ENCODE measurements around the gene CAVIN1. TPM values are rescaled to one million over a fixed set of nuclear protein-coding genes. Genes with fewer than 3 reads are reported as not detected.
"Not testable (repeated sequence)": the region's sequence is repeated elsewhere in the genome, so short reads cannot be mapped to it uniquely, and the experiment has no call there.

The CAVIN1 gene
- total RNA-seq, 1 donor from 2014 or later, result 1.1 TPM

DNA sequence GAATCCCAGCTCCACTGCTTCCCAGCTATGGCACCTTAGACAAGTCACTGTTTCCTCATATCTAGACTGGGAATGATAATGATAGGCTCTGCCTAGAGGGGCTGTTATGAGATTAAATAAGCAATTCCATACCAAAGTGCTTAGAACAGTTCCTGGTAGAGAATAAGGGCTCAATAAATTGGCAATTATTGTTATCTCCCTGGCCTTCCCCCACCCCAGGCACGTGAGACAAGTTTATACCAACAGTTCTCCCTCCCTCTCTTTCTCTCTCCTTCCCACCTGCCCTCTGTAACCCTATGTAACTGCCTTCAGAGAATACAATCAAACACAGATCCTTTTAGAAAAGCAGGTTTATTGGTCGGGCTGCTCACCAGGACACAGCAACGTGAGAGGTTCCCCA lies 20.9 kb downstream of the CAVIN1 start:
- Mint-ChIP-seq H3K4me1 (ENCODE audit: low read depth) (peaks cover 8% of the 10 kb centered on the region), H3K27ac (peak overlapping the region; percentile 82), H3K9me3 (ENCODE audit: low read depth) (no peaks in the 10 kb centered on the region), H3K4me3 (ENCODE audit: low read depth) (no peak overlapping the region), H3K36me3 (ENCODE audit: insufficient read depth) (no peaks in the 10 kb centered on the region), H3K27me3 (peaks cover 19% of the 10 kb centered on the region)
- DNase-seq (ENCODE audit: low spot score, unreplicated experiment), result no peak
- TF ChIP-seq, protein P1, sequence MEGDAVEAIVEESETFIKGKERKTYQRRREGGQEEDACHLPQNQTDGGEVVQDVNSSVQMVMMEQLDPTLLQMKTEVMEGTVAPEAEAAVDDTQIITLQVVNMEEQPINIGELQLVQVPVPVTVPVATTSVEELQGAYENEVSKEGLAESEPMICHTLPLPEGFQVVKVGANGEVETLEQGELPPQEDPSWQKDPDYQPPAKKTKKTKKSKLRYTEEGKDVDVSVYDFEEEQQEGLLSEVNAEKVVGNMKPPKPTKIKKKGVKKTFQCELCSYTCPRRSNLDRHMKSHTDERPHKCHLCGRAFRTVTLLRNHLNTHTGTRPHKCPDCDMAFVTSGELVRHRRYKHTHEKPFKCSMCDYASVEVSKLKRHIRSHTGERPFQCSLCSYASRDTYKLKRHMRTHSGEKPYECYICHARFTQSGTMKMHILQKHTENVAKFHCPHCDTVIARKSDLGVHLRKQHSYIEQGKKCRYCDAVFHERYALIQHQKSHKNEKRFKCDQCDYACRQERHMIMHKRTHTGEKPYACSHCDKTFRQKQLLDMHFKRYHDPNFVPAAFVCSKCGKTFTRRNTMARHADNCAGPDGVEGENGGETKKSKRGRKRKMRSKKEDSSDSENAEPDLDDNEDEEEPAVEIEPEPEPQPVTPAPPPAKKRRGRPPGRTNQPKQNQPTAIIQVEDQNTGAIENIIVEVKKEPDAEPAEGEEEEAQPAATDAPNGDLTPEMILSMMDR (IDR thresholded peaks at IDR 0.05; ENCODE audit: unreplicated experiment), result no peak

DNA sequence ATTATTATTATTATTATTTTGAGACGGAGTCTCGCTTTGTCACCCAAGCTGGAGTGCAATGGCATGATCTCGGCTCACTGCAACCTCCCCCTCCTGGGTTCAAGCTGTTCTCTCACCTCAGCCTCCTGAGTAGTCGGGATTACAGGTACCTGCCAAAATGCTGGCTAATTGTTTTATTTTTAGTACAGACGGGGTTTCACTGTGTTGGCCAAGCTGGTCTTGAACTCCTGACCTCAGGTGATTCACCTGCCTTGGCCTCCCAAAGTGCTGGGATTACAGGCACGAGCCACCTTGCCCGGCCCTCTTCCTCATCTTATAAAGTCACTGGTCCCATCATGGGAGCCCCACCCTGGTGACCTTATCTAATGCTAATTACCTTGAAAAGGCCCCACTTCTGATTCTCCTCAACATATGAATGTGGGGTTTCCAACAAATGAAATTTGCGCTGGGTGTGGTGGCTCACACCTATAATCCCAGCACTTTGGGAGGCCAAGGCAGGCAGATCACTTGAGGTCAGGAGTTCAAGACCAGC lies 22.1 kb downstream of the CAVIN1 start:
- not testable (repeated sequence) for H3K27ac Mint-ChIP-seq; H3K4me3 Mint-ChIP-seq (ENCODE audit: low read depth); DNase-seq (ENCODE audit: low spot score, unreplicated experiment); H3K9me3 Mint-ChIP-seq (ENCODE audit: low read depth); H3K36me3 Mint-ChIP-seq (ENCODE audit: insufficient read depth); H3K4me1 Mint-ChIP-seq (ENCODE audit: low read depth)
- peaks cover 27% of the 10 kb centered on the region for H3K27me3 Mint-ChIP-seq

DNA sequence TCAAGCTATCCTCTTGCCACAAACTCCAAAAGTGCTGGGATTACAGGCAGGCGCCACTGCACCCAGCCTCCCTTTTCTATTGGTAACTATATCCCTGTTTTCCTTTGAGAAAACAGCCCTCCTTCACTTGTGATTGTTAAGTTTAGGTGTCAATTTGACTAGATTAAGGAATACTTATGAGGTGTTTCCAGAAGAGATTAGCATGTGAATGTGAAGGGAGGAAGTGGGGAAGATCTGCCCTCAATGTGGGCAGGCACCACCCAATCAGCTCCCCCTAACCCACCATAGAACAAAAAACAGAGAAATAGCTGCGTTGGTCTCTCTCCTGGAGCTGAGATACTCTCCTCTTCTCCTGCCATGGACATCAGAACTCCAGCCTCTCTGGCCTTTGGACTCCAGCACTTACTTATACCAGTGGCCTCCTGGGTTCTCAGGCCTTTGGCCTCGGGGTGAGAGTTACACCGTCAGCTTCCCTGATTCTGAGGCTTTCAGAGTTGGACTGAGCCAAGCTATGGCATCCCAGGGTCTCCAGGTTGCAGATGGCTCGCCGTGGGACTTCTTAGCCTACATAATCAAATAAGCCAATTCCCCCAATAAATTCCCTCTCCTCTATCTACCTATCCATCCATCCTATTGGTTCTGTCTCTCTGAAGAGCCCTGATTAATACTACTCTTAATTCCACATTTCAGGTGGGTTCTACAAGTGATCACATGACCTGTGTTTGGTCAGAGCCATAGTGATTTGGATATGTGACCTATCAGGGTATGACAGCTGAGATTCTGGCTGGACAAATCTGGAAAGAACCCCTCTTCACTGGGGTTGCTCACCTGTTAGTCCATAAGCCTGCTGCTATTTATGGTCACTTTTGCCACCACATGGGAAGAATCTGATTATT lies 22.9 kb downstream of the CAVIN1 start:
- Mint-ChIP-seq H3K4me3 (ENCODE audit: low read depth) (no peak overlapping the region), H3K9me3 (ENCODE audit: low read depth) (no peaks in the 10 kb centered on the region), H3K36me3 (ENCODE audit: insufficient read depth) (no peaks in the 10 kb centered on the region), H3K4me1 (ENCODE audit: low read depth) (peaks cover 8% of the 10 kb centered on the region), H3K27ac (peak overlapping the region; percentile 19), H3K27me3 (peaks cover 27% of the 10 kb centered on the region)
- no peak for DNase-seq (ENCODE audit: low spot score, unreplicated experiment)
- TF ChIP-seq, protein P1 (IDR thresholded peaks at IDR 0.05; ENCODE audit: unreplicated experiment), result no peak

DNA sequence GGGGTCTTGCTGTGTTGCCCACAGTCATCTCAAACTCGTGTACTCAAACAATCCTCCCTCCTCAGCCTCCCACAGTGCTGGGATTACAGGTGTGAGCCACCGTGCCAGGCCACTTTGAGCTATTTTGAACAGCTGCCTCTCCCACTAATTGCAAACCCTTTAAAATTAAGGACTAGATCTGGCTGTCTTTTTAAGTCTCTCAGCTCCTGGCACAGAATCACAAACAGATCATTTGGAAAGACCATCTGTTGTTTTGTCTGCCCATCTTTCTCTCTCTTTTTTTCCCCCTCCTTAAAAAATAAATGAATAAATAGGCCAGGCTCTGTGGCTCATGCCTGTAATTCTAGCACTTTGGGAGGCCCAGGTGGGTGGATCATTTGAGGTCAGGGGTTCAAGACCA lies 23.9 kb downstream of the CAVIN1 start:
- Mint-ChIP-seq H3K27ac (no peak overlapping the region), H3K4me1 (ENCODE audit: low read depth) (peaks cover 8% of the 10 kb centered on the region), H3K27me3 (peaks cover 27% of the 10 kb centered on the region), H3K36me3 (ENCODE audit: insufficient read depth) (no peaks in the 10 kb centered on the region), H3K4me3 (ENCODE audit: low read depth) (no peak overlapping the region), H3K9me3 (ENCODE audit: low read depth) (no peaks in the 10 kb centered on the region)
- DNase-seq (ENCODE audit: low spot score, unreplicated experiment), result no peak
- TF ChIP-seq, protein P1 (IDR thresholded peaks at IDR 0.05; ENCODE audit: unreplicated experiment), result no peak

DNA sequence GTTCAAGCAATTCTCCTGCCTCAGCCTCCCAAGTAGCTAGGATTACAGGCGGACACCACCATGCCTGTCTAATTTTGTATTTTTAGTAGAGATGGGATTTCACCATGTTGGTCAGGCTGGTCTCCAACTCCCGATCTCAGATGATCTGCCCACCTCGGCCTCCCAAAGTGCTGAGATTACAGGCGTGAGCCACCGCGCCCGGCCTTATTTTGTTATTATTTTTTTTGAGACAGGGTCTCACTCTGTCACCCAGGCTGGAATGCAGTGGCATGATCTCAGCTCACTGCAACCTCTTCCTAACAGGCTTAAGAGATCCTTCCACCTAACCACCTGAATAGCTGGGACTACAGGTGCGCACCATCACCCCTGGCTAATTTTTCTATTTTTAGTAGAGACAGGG lies 27.5 kb downstream of the CAVIN1 start:
- H3K4me1 Mint-ChIP-seq (ENCODE audit: low read depth); H3K4me3 Mint-ChIP-seq (ENCODE audit: low read depth); H3K9me3 Mint-ChIP-seq (ENCODE audit: low read depth); H3K27ac Mint-ChIP-seq; H3K36me3 Mint-ChIP-seq (ENCODE audit: insufficient read depth); DNase-seq (ENCODE audit: low spot score, unreplicated experiment): not testable (repeated sequence)
- peaks cover 26% of the 10 kb centered on the region for H3K27me3 Mint-ChIP-seq

DNA sequence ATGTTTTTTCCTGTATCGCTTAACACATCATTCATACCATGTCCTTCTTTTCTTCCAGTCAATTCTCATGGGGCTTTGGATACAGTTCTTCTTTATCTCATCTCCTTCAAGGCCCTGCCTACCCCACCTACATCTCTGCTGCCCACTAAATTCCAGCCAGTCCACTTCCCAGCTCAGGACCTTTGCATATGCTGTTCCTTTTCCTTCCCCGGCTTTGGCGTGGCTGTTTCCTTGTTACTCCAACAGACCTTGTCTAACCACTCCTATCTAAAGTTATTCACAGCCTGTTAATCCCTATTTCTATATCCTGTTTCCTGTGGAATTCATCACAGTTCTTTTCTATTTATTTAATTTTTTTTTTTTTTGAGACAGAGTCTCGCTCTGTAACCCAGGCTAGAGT lies 28.2 kb downstream of the CAVIN1 start:
- no peak for DNase-seq (ENCODE audit: low spot score, unreplicated experiment)
- H3K27me3 Mint-ChIP-seq, result peaks cover 26% of the 10 kb centered on the region
- no peak overlapping the region for H3K4me3 Mint-ChIP-seq (ENCODE audit: low read depth)
- H3K4me1 Mint-ChIP-seq (ENCODE audit: low read depth), result peaks cover 13% of the 10 kb centered on the region
- no peaks in the 10 kb centered on the region for H3K36me3 Mint-ChIP-seq (ENCODE audit: insufficient read depth)
- TF ChIP-seq, protein P1 (IDR thresholded peaks at IDR 0.05; ENCODE audit: unreplicated experiment), result no peak
- no peak overlapping the region for H3K27ac Mint-ChIP-seq
- no peaks in the 10 kb centered on the region for H3K9me3 Mint-ChIP-seq (ENCODE audit: low read depth)

Data from progenitor cell of endocrine pancreas (in vitro differentiated cells).